ENCODE results near the gene LAMA5. TPM values are rescaled to one million over a fixed set of nuclear protein-coding genes. Genes with fewer than 3 reads are reported as not detected.

LAMA5 gene
- total RNA-seq, 1 donor, result 11.1 TPM

GRCh38 chr20:62406635-62407176 is 39.6 kb upstream of the LAMA5 start:
- TF ChIP-seq CTCF (IDR thresholded peaks at IDR 0.05; ENCODE audit: insufficient read depth, low read length), result no peak
- no peak for DNase-seq (ENCODE audit: low read depth)
- H3K4me3 ChIP-seq (ENCODE audit: low read depth, low read length), result peak overlapping the region; percentile 75

- DNase-seq (ENCODE audit: low read depth), result no peak
- TF ChIP-seq CTCF (IDR thresholded peaks at IDR 0.05; ENCODE audit: insufficient read depth, low read length), result no peak
- H3K4me3 ChIP-seq (ENCODE audit: low read depth, low read length), result peak overlapping the region; percentile 75
These were observed 38.9 kb upstream of the LAMA5 start for GRCh38 chr20:62405981-62406513.

GRCh38 chr20:62405108-62405980 is 38.2 kb upstream of the LAMA5 start:
- no peak overlapping the region for H3K4me3 ChIP-seq (ENCODE audit: low read depth, low read length)
- TF ChIP-seq CTCF (IDR thresholded peaks at IDR 0.05; ENCODE audit: insufficient read depth, low read length), result peak; percentile 47

GRCh38 chr20:62404761-62405107 is 37.6 kb upstream of the LAMA5 start:
- no peak for TF ChIP-seq CTCF (IDR thresholded peaks at IDR 0.05; ENCODE audit: insufficient read depth, low read length)
- H3K4me3 ChIP-seq (ENCODE audit: low read depth, low read length), result no peak overlapping the region
- DNase-seq (ENCODE audit: low read depth), result no peak

More at GRCh38 chr20:62405108-62405980, 38.2 kb upstream of the LAMA5 start:
- DNase-seq (ENCODE audit: low read depth), result peak; percentile 46

- H3K4me3 ChIP-seq (ENCODE audit: low read depth, low read length), result no peak overlapping the region
- DNase-seq (ENCODE audit: low read depth), result no peak
- no peak for TF ChIP-seq CTCF (IDR thresholded peaks at IDR 0.05; ENCODE audit: insufficient read depth, low read length)
These were observed 37.1 kb upstream of the LAMA5 start for GRCh38 chr20:62404112-62404665.

- H3K4me3 ChIP-seq (ENCODE audit: low read depth, low read length), result no peak overlapping the region
- no peak for TF ChIP-seq CTCF (IDR thresholded peaks at IDR 0.05; ENCODE audit: insufficient read depth, low read length)
- DNase-seq (ENCODE audit: low read depth), result no peak
These were observed 36.2 kb upstream of the LAMA5 start for GRCh38 chr20:62403331-62403730.

Measured in fibroblast of the aortic adventitia (primary cell).